ENCODE data around the gene GRB10. TPM values are rescaled to one million over a fixed set of nuclear protein-coding genes. Genes with fewer than 3 reads are reported as not detected.

The GRB10 gene
- total RNA-seq, 1 donor from 2014 or later = not detected

- no peak for TF ChIP-seq CTCF (IDR thresholded peaks at IDR 0.05)
- intact Hi-C loops (cut with micrococcal nuclease) = no loop called here
- Mint-ChIP-seq H3K27ac (no peak overlapping the region), H3K9me3 (no peaks in the 10 kb centered on the region), H3K27me3 (peaks cover 17% of the 10 kb centered on the region), H3K4me1 (no peaks in the 10 kb centered on the region), H3K36me3 (ENCODE audit: low read depth) (no peaks in the 10 kb centered on the region), H3K4me3 (no peak overlapping the region)
- DNase-seq = no peak
- ChIA-PET POLR2A (no interaction called here), CTCF (no interaction called here)
- no peak for ATAC-seq (ENCODE audit: low read depth)
Measured at GRCh38 chr7:50704844-50705243, 77.9 kb downstream of the GRB10 start.

GRCh38 chr7:50703654-50704053, 79.0 kb downstream of the GRB10 start:
- Mint-ChIP-seq H3K27me3 (peaks cover 11% of the 10 kb centered on the region), H3K4me3 (no peak overlapping the region), H3K9me3 (no peaks in the 10 kb centered on the region), H3K27ac (no peak overlapping the region), H3K4me1 (no peaks in the 10 kb centered on the region), H3K36me3 (ENCODE audit: low read depth) (no peaks in the 10 kb centered on the region)
- DNase-seq (no peak), ATAC-seq (ENCODE audit: low read depth) (no peak)
- intact Hi-C loops (cut with micrococcal nuclease) = no loop called here
- ChIA-PET CTCF (no interaction called here), POLR2A (no interaction called here)
- TF ChIP-seq CTCF (IDR thresholded peaks at IDR 0.05) = no peak

- POLR2A ChIA-PET = no interaction called here
- peaks cover 8% of the 10 kb centered on the region for H3K27me3 Mint-ChIP-seq
- ATAC-seq (ENCODE audit: low read depth) (no peak), DNase-seq (no peak)
- CTCF ChIA-PET = no interaction called here
- H3K4me1 Mint-ChIP-seq = no peaks in the 10 kb centered on the region
- no peak overlapping the region for H3K27ac Mint-ChIP-seq
- intact Hi-C loops (cut with micrococcal nuclease) = no loop called here
- no peak overlapping the region for H3K4me3 Mint-ChIP-seq
- H3K9me3 Mint-ChIP-seq = no peaks in the 10 kb centered on the region
- no peak for TF ChIP-seq CTCF (IDR thresholded peaks at IDR 0.05)
- H3K36me3 Mint-ChIP-seq (ENCODE audit: low read depth) = no peaks in the 10 kb centered on the region
Measured at GRCh38 chr7:50699143-50699542, 83.6 kb downstream of the GRB10 start.

- DNase-seq = no peak
- Mint-ChIP-seq H3K27me3 (peaks cover 3% of the 10 kb centered on the region), H3K27ac (no peak overlapping the region), H3K36me3 (ENCODE audit: low read depth) (no peaks in the 10 kb centered on the region), H3K9me3 (no peaks in the 10 kb centered on the region), H3K4me1 (no peaks in the 10 kb centered on the region), H3K4me3 (no peak overlapping the region)
- ChIA-PET POLR2A (no interaction called here), CTCF (interaction anchor here (0.6 kb wide), 1 partner anchor 378 kb away, joined by 3 read pairs; no protein-coding TSS in a partner anchor)
- intact Hi-C loops (cut with micrococcal nuclease) = no loop called here
- no peak for ATAC-seq (ENCODE audit: low read depth)
- TF ChIP-seq CTCF (IDR thresholded peaks at IDR 0.05) = no peak
Measured at GRCh38 chr7:50697748-50698147, 84.9 kb downstream of the GRB10 start.

GRCh38 chr7:50696810-50697582, 85.7 kb downstream of the GRB10 start:
- H3K27ac Mint-ChIP-seq = no peak overlapping the region
- intact Hi-C loops (cut with micrococcal nuclease) = no loop called here
- POLR2A ChIA-PET = no interaction called here
- H3K36me3 Mint-ChIP-seq (ENCODE audit: low read depth) = no peaks in the 10 kb centered on the region
- no peak overlapping the region for H3K4me3 Mint-ChIP-seq
- TF ChIP-seq CTCF (IDR thresholded peaks at IDR 0.05) = no peak
- no peak for DNase-seq
- no peaks in the 10 kb centered on the region for H3K9me3 Mint-ChIP-seq
- H3K27me3 Mint-ChIP-seq = peaks cover 3% of the 10 kb centered on the region
- H3K4me1 Mint-ChIP-seq = no peaks in the 10 kb centered on the region
- ATAC-seq (ENCODE audit: low read depth) = no peak
- CTCF ChIA-PET = interaction anchor here (0.6 kb wide), 1 partner anchor 378 kb away, joined by 3 read pairs; no protein-coding TSS in a partner anchor

Data from activated B cell treated with CpG ODN at 0.5 μM for 24 hours (primary cell).